ENCODE data around the gene CREG2. TPM values are rescaled to one million over a fixed set of nuclear protein-coding genes. Genes with fewer than 3 reads are reported as not detected.

Gene CREG2
- total RNA-seq, 1 donor from 2014 or later: 0.17 TPM

DNA sequence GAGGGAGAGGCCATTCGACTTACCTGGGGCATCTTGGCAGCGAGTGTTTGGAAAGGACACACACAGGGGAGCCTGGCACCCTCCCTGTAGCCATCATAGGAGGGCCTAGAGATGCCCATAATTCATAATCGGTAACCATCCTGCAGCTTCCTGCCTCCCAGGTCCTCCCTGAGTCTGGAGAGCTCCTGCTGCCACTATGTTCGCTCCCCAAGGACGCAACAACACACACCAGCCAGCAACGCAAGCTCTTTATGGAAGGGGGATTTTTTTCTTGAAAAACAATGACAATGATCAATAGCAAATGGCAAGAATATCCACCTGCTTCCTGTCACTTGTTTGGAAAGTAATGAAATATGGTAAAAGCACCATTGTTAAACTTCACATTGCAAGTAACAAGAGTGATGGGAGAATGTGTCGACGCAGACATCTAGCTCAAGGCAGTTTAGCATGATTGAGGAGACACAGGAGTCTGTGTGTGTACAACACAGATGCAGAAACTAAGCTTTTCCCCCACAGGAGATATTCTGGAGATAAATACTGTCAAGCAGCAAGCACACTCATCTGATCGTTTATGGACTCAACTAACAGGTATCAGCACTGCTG lies 24.9 kb upstream of the CREG2 start:
- DNase-seq (ENCODE audit: low read depth): no peak
- H3K27me3 ChIP-seq (ENCODE audit: control insufficient read depth, insufficient read depth, low read length): no peaks in the 10 kb centered on the region
- H3K4me3 ChIP-seq (ENCODE audit: low read depth, low read length): no peak overlapping the region
- TF ChIP-seq, protein P1, sequence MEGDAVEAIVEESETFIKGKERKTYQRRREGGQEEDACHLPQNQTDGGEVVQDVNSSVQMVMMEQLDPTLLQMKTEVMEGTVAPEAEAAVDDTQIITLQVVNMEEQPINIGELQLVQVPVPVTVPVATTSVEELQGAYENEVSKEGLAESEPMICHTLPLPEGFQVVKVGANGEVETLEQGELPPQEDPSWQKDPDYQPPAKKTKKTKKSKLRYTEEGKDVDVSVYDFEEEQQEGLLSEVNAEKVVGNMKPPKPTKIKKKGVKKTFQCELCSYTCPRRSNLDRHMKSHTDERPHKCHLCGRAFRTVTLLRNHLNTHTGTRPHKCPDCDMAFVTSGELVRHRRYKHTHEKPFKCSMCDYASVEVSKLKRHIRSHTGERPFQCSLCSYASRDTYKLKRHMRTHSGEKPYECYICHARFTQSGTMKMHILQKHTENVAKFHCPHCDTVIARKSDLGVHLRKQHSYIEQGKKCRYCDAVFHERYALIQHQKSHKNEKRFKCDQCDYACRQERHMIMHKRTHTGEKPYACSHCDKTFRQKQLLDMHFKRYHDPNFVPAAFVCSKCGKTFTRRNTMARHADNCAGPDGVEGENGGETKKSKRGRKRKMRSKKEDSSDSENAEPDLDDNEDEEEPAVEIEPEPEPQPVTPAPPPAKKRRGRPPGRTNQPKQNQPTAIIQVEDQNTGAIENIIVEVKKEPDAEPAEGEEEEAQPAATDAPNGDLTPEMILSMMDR (IDR thresholded peaks at IDR 0.05; ENCODE audit: insufficient read depth, low read length, poor library complexity, severe bottlenecking): no peak
- no peaks in the 10 kb centered on the region for H3K36me3 ChIP-seq (ENCODE audit: control insufficient read depth, insufficient read depth, low read length)

DNA sequence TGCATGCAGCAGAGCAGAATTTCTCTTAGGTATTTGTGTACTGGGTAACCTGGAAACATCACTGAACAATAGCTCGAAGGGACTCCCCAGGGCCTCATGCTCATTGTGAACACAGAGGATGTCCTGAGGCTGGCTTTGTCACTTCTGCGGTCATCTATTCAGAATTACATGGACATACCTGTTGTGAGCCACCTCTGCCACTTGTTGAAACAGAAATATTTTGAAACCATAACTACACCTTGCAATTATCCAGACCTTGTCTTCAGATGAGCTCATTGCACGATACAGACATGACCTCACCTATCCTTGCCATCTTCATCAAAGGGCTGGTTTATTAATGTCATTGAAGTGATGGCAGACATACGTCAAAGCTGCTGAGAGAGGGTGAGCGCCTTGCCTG lies 23.4 kb upstream of the CREG2 start:
- Histone ChIP-seq H3K27me3 (ENCODE audit: control insufficient read depth, insufficient read depth, low read length) (no peaks in the 10 kb centered on the region), H3K36me3 (ENCODE audit: control insufficient read depth, insufficient read depth, low read length) (no peaks in the 10 kb centered on the region), H3K4me3 (ENCODE audit: low read depth, low read length) (no peak overlapping the region)
- TF ChIP-seq, protein P1 (IDR thresholded peaks at IDR 0.05; ENCODE audit: insufficient read depth, low read length, poor library complexity, severe bottlenecking): no peak
- no peak for DNase-seq (ENCODE audit: low read depth)

GRCh38 chr2:101410114-101410513 lies 22.8 kb upstream of the CREG2 start:
- TF ChIP-seq, protein P1 (IDR thresholded peaks at IDR 0.05; ENCODE audit: insufficient read depth, low read length, poor library complexity, severe bottlenecking): no peak

GRCh38 chr2:101409699-101410098 lies 22.4 kb upstream of the CREG2 start:
- H3K27me3 ChIP-seq (ENCODE audit: control insufficient read depth, insufficient read depth, low read length): no peaks in the 10 kb centered on the region
- TF ChIP-seq, protein P1 (IDR thresholded peaks at IDR 0.05; ENCODE audit: insufficient read depth, low read length, poor library complexity, severe bottlenecking): no peak
- no peaks in the 10 kb centered on the region for H3K36me3 ChIP-seq (ENCODE audit: control insufficient read depth, insufficient read depth, low read length)
- no peak overlapping the region for H3K4me3 ChIP-seq (ENCODE audit: low read depth, low read length)
- DNase-seq (ENCODE audit: low read depth): no peak

More at GRCh38 chr2:101410114-101410513, 22.8 kb upstream of the CREG2 start:
- no peaks in the 10 kb centered on the region for H3K27me3 ChIP-seq (ENCODE audit: control insufficient read depth, insufficient read depth, low read length)
- DNase-seq (ENCODE audit: low read depth): no peak
- H3K36me3 ChIP-seq (ENCODE audit: control insufficient read depth, insufficient read depth, low read length): no peaks in the 10 kb centered on the region
- H3K4me3 ChIP-seq (ENCODE audit: low read depth, low read length): no peak overlapping the region

DNA sequence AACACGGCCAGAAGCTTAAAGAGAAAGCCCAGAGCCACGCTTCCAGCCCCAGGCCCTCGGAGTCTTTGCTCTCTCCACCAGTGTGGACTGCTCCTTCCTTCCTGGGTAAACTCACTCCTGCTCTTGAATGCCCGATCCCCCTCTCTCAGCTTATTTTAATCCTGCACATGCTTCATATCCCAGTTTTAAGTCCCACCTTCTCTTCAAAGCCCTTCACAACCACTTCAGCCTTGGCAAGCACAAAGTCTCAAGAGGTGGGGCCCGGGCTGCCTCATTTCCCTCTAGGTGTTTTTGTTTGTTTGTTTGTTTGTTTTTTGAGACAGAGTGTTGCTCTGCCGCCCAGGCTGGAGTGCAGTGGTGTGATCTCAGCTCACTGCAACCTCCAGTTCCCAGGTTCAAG lies 21.6 kb upstream of the CREG2 start:
- Histone ChIP-seq H3K4me3 (ENCODE audit: low read depth, low read length) (no peak overlapping the region), H3K27me3 (ENCODE audit: control insufficient read depth, insufficient read depth, low read length) (no peaks in the 10 kb centered on the region), H3K36me3 (ENCODE audit: control insufficient read depth, insufficient read depth, low read length) (no peaks in the 10 kb centered on the region)
- DNase-seq (ENCODE audit: low read depth): no peak
- TF ChIP-seq, protein P1 (IDR thresholded peaks at IDR 0.05; ENCODE audit: insufficient read depth, low read length, poor library complexity, severe bottlenecking): no peak

DNA sequence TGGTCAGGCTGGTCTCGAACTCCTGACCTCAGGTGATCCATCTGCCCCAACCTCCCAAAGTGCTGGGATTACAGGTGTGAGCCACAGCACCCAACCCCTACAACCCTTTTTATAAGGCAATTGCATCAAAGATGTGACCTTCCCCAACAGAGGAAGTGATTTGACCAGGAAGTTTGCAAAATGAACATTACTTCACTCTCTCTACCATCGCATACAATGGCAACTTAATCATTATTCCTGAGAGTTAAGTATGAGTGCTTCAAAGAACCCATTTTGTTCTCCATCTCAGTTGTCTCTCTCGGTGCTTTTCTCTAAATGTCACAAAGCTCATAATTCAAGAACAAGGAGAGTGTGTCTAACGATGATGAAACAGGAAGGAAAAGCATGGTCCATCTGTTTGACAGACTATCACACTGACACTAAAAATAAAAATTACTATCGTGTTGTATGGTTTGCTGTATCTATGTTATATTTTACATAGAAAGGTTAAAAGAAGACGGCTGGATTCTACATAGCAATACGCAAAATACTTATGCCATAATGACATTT lies 18.1 kb upstream of the CREG2 start:
- TF ChIP-seq, protein P1 (IDR thresholded peaks at IDR 0.05; ENCODE audit: insufficient read depth, low read length, poor library complexity, severe bottlenecking): no peak
- Histone ChIP-seq H3K27me3 (ENCODE audit: control insufficient read depth, insufficient read depth, low read length) (no peaks in the 10 kb centered on the region), H3K36me3 (ENCODE audit: control insufficient read depth, insufficient read depth, low read length) (no peaks in the 10 kb centered on the region), H3K4me3 (ENCODE audit: low read depth, low read length) (no peak overlapping the region)
- DNase-seq (ENCODE audit: low read depth): no peak

Measured in kidney epithelial cell (primary cell).